Caco-2 (cell line): ENCODE data around the gene SNX24. TPM values are rescaled to one million over a fixed set of nuclear protein-coding genes. Genes with fewer than 3 reads are reported as not detected.

Experiments
- BruUV-seq: library from RNA; stranded (reverse); fragments of 400-500 nt; replicated peaks from 2 replicates; lab custom pipeline; 2021; lab: Mats Ljungman, UMichigan
- CTCF ChIA-PET: fragments of 300-600 bp; sonication (Branson Sonifier 250); formaldehyde crosslinking; loops from one replicate; lab custom pipeline; 2022; ENCODE audit warnings: antibody characterized with exemption; lab: Charles Lee
- POLR2A ChIA-PET: fragments of 300-600 bp; sonication (Branson Sonifier 250); formaldehyde crosslinking; loops from one replicate; lab custom pipeline; 2022; ENCODE audit warnings: antibody characterized with exemption; lab: Charles Lee
- DNase-seq, 2 experiments: peaks; one replicate each; pipeline versions ENCODE4 v3.0.0 to v3.0.0-alpha.2; 2020 to 2022
- H3K27me3 ChIP-seq: replicated peaks from 2 replicates; pipeline ENCODE4 v1.6.0; 2011; ENCODE audit warnings: low read length; ENCODE audit not compliant: control insufficient read depth, insufficient read depth
- H3K36me3 ChIP-seq: 2 replicates; pipeline ENCODE4 v1.5.1; 2011; ENCODE audit warnings: low read length; ENCODE audit not compliant: control insufficient read depth, insufficient read depth
- H3K4me1 ChIP-seq: fragments of 250-450 bp; sonication (Bioruptor Pico); 2 replicates; pipeline ENCODE4 v1.5.1; 2020; ENCODE audit warnings: mild to moderate bottlenecking
- H3K4me3 ChIP-seq: 2 replicates; pipeline ENCODE4 v1.5.1; 2011; ENCODE audit warnings: low read depth, mild to moderate bottlenecking, control low read depth, low read length
- H3K9me3 ChIP-seq: fragments of 250-450 bp; sonication (Bioruptor Pico); 2 replicates; pipeline ENCODE4 v1.5.1; 2020; ENCODE audit warnings: mild to moderate bottlenecking, moderate library complexity
- H3K27ac Mint-ChIP-seq: one replicate; pipeline ENCODE4 v1.8.0; 2022; ENCODE audit warnings: mixed read lengths; ENCODE audit not compliant: unreplicated experiment
- H3K27me3 Mint-ChIP-seq: one replicate; pipeline ENCODE4 v1.8.0; 2022; ENCODE audit warnings: mixed read lengths; ENCODE audit not compliant: insufficient read depth, unreplicated experiment
- H3K36me3 Mint-ChIP-seq: one replicate; pipeline ENCODE4 v1.8.0; 2022; ENCODE audit warnings: mild to moderate bottlenecking, mixed read lengths; ENCODE audit not compliant: insufficient read depth, unreplicated experiment
- H3K4me1 Mint-ChIP-seq: one replicate; pipeline ENCODE4 v1.8.0; 2022; ENCODE audit warnings: low read depth, mixed read lengths; ENCODE audit not compliant: unreplicated experiment
- H3K4me3 Mint-ChIP-seq: one replicate; pipeline ENCODE4 v1.8.0; 2022; ENCODE audit warnings: mild to moderate bottlenecking, moderate library complexity, mixed read lengths; ENCODE audit not compliant: unreplicated experiment
- H3K9me3 Mint-ChIP-seq: one replicate; pipeline ENCODE4 v1.8.0; 2022; ENCODE audit warnings: mixed read lengths; ENCODE audit not compliant: unreplicated experiment
- CTCF ChIP-seq, 2 experiments: fragments of 200-600 bp in 1 of 2; IDR thresholded peaks; 1 replicate in 1 of 2; 2 replicates in 1 of 2; pipeline versions ENCODE4 v1.5.1 to v1.8.0; 2011 to 2022; ENCODE audit warnings: antibody characterized with exemption in 1 of 2, control low read depth in 1 of 2, inconsistent platforms in 1 of 2, low read depth in 1 of 2, low read length in 1 of 2, mild to moderate bottlenecking in 1 of 2, moderate library complexity in 1 of 2; ENCODE audit not compliant: insufficient read depth in 1 of 2, severe bottlenecking in 1 of 2, unreplicated experiment in 1 of 2
- intact Hi-C: fragments of 100-400 bp; cut with micrococcal nuclease; formaldehyde crosslinking; loops from one replicate; pipeline ENCODE4 v1.10.0; 2022; ENCODE audit not compliant: unreplicated experiment
- total RNA-seq: library from RNA; stranded (reverse); gene quantifications from 2 replicates; pipeline ENCODE4 v1.2.3, GENCODE V29; 2022

SNX24 gene
- total RNA-seq, 1 experiment from 2014 or later, result 38.4 TPM

GRCh38 chr5:122941737-122942136 is 96.3 kb downstream of the SNX24 start:
- intact Hi-C loops, result no loop called here
- TF ChIP-seq CTCF (IDR thresholded peaks at IDR 0.05; ENCODE audit: insufficient read depth in 1 of 2, low read depth in 1 of 2, low read length in 1 of 2, severe bottlenecking in 1 of 2, unreplicated experiment in 1 of 2), result no peak

GRCh38 chr5:122942164-122942914 is 96.9 kb downstream of the SNX24 start:
- Mint-ChIP-seq H3K9me3 (no peaks in the 10 kb centered on the region), H3K36me3 (no peaks in the 10 kb centered on the region), H3K27me3 (no peaks in the 10 kb centered on the region), H3K4me3 (no peak overlapping the region), H3K27ac (no peak overlapping the region), H3K4me1 (peaks cover 18% of the 10 kb centered on the region)
- ChIA-PET POLR2A (no interaction called here), CTCF (no interaction called here)
- Histone ChIP-seq H3K36me3 (no peaks in the 10 kb centered on the region), H3K4me3 (no peak overlapping the region), H3K4me1 (no peaks in the 10 kb centered on the region), H3K27me3 (no peaks in the 10 kb centered on the region), H3K9me3 (no peaks in the 10 kb centered on the region)
- intact Hi-C loops, result no loop called here
- TF ChIP-seq CTCF (IDR thresholded peaks at IDR 0.05; ENCODE audit: insufficient read depth in 1 of 2, low read depth in 1 of 2, low read length in 1 of 2, severe bottlenecking in 1 of 2, unreplicated experiment in 1 of 2), result no peak
- no TSS peak for BruUV-seq
- no peak for DNase-seq

More at GRCh38 chr5:122941737-122942136, 96.3 kb downstream of the SNX24 start:
- no peaks in the 10 kb centered on the region for H3K4me1 ChIP-seq
- no peaks in the 10 kb centered on the region for H3K9me3 ChIP-seq
- no peaks in the 10 kb centered on the region for H3K36me3 ChIP-seq
- H3K36me3 Mint-ChIP-seq, result no peaks in the 10 kb centered on the region
- ChIA-PET POLR2A (no interaction called here), CTCF (no interaction called here)
- H3K27me3 ChIP-seq, result no peaks in the 10 kb centered on the region
- H3K4me3 Mint-ChIP-seq, result no peak overlapping the region
- no peak overlapping the region for H3K4me3 ChIP-seq
- H3K27ac Mint-ChIP-seq, result no peak overlapping the region
- no TSS peak for BruUV-seq
- no peaks in the 10 kb centered on the region for H3K27me3 Mint-ChIP-seq
- H3K4me1 Mint-ChIP-seq, result peaks cover 18% of the 10 kb centered on the region
- DNase-seq, result no peak
- no peaks in the 10 kb centered on the region for H3K9me3 Mint-ChIP-seq

- Histone ChIP-seq H3K36me3 (peaks cover 2% of the 10 kb centered on the region; the same call in 1 of the 2 replicates), H3K4me1 (no peaks in the 10 kb centered on the region), H3K4me3 (no peak overlapping the region), H3K9me3 (no peaks in the 10 kb centered on the region), H3K27me3 (no peaks in the 10 kb centered on the region)
- Mint-ChIP-seq H3K9me3 (no peaks in the 10 kb centered on the region), H3K4me1 (peaks cover 18% of the 10 kb centered on the region), H3K36me3 (no peaks in the 10 kb centered on the region), H3K27ac (no peak overlapping the region), H3K4me3 (no peak overlapping the region), H3K27me3 (no peaks in the 10 kb centered on the region)
- DNase-seq, result no peak
- CTCF ChIA-PET, result no interaction called here
- intact Hi-C loops, result no loop called here
- no TSS peak for BruUV-seq
- no peak for TF ChIP-seq CTCF (IDR thresholded peaks at IDR 0.05; ENCODE audit: insufficient read depth in 1 of 2, low read depth in 1 of 2, low read length in 1 of 2, severe bottlenecking in 1 of 2, unreplicated experiment in 1 of 2)
- POLR2A ChIA-PET, result no interaction called here
These were observed 97.8 kb downstream of the SNX24 start for GRCh38 chr5:122943050-122943698.
